RPMI8226 (cell line): ENCODE data around the gene DIS3L.
"Not testable (repeated sequence)": the region's sequence is repeated elsewhere in the genome, so short reads cannot be mapped to it uniquely, and the experiment has no call there.

Experiments used
- DNase-seq: peaks from one replicate; pipeline ENCODE4 v3.0.0-alpha.2; 2015

DIS3L gene

GRCh38 chr15:66278056-66278455 lies 15.3 kb upstream of the DIS3L start:
- no peak for DNase-seq

- DNase-seq: no peak
Observed at GRCh38 chr15:66278671-66279070, 14.7 kb upstream of the DIS3L start.

GRCh38 chr15:66284271-66284670 lies 9.1 kb upstream of the DIS3L start:
- no peak for DNase-seq

GRCh38 chr15:66285533-66286280 lies 7.7 kb upstream of the DIS3L start:
- DNase-seq: no peak

- peak; percentile 53 for DNase-seq
Observed at GRCh38 chr15:66287461-66288057, 5.8 kb upstream of the DIS3L start.

- DNase-seq: no peak
Observed at GRCh38 chr15:66288093-66288492, 5.3 kb upstream of the DIS3L start.

GRCh38 chr15:66288551-66289185 lies 4.7 kb upstream of the DIS3L start:
- peak; percentile 79 for DNase-seq

GRCh38 chr15:66290007-66290406 lies 3.4 kb upstream of the DIS3L start:
- no peak for DNase-seq

- DNase-seq: no peak
Observed at GRCh38 chr15:66290518-66290917, 2.9 kb upstream of the DIS3L start.

GRCh38 chr15:66291816-66292570 lies 1.4 kb upstream of the DIS3L start:
- no peak for DNase-seq

GRCh38 chr15:66292571-66293418 lies 573 bp upstream of the DIS3L start:
- DNase-seq: no peak

GRCh38 chr15:66294157-66294931 lies 976 bp downstream of the DIS3L start:
- DNase-seq: peak; percentile 87

- no peak for DNase-seq
Observed at GRCh38 chr15:66294932-66295235, 1.5 kb downstream of the DIS3L start.

- DNase-seq: no peak
Observed at GRCh38 chr15:66296186-66296585, 2.8 kb downstream of the DIS3L start.

- no peak for DNase-seq
Observed at GRCh38 chr15:66298803-66299251, 5.5 kb downstream of the DIS3L start.

- DNase-seq: no peak
Observed at GRCh38 chr15:66302489-66303278, 9.3 kb downstream of the DIS3L start.

GRCh38 chr15:66304425-66304824 lies 11.1 kb downstream of the DIS3L start:
- DNase-seq: not testable (repeated sequence)

GRCh38 chr15:66306381-66306780 lies 13.0 kb downstream of the DIS3L start:
- DNase-seq: no peak

GRCh38 chr15:66308531-66308930 lies 15.2 kb downstream of the DIS3L start:
- DNase-seq: no peak

GRCh38 chr15:66309828-66310227 lies 16.5 kb downstream of the DIS3L start:
- DNase-seq: no peak

- DNase-seq: no peak
Observed at GRCh38 chr15:66310786-66311185, 17.4 kb downstream of the DIS3L start.
